AG10803 (cell line): ENCODE data around the gene CDK7.

Experiments
- DNase-seq: peaks from one replicate; pipeline ENCODE4 v3.0.0; 2010; ENCODE audit warnings: low read depth
- H3K4me3 ChIP-seq: 2 replicates; pipeline ENCODE4 v1.5.1; 2011; ENCODE audit warnings: mild to moderate bottlenecking, low read length, control low read depth
- CTCF ChIP-seq: conservative IDR thresholded peaks from 2 replicates; pipeline ENCODE4 v1.5.1; 2011; ENCODE audit warnings: mild to moderate bottlenecking, low read length, control low read depth, inconsistent platforms

The CDK7 gene

GRCh38 chr5:69209602-69210001, 25.1 kb upstream of the CDK7 start:
- peak; percentile 60 for DNase-seq
- H3K4me3 ChIP-seq, result no peak overlapping the region
- no peak for TF ChIP-seq CTCF

- H3K4me3 ChIP-seq, result no peak overlapping the region
- DNase-seq, result no peak
- no peak for TF ChIP-seq CTCF
Observed at GRCh38 chr5:69211200-69211599, 23.5 kb upstream of the CDK7 start.

- no peak overlapping the region for H3K4me3 ChIP-seq
- TF ChIP-seq CTCF, result no peak
- no peak for DNase-seq
Observed at GRCh38 chr5:69212022-69212421, 22.7 kb upstream of the CDK7 start.

GRCh38 chr5:69213513-69214215, 21.0 kb upstream of the CDK7 start:
- no peak for TF ChIP-seq CTCF
- H3K4me3 ChIP-seq, result no peak overlapping the region
- DNase-seq, result peak; percentile 74

- TF ChIP-seq CTCF, result no peak
- DNase-seq, result no peak
- peak overlapping the region; percentile 99 for H3K4me3 ChIP-seq
Observed at GRCh38 chr5:69217151-69217511, 17.6 kb upstream of the CDK7 start.

GRCh38 chr5:69217548-69218526, 16.8 kb upstream of the CDK7 start:
- peak; percentile 34 for TF ChIP-seq CTCF
- H3K4me3 ChIP-seq, result peak overlapping the region; percentile 99
- DNase-seq, result peak; percentile 87
